Immature natural killer cell (primary cell): Measurements from ENCODE around the gene TSR3. TPM values are rescaled to one million over a fixed set of nuclear protein-coding genes. Genes with fewer than 3 reads are reported as not detected.

Experiments used
- DNase-seq, 3 donors: peaks; one replicate each; pipeline ENCODE4 v3.0.0; 2022; ENCODE audit warnings: mixed read lengths in 1 of 3
- H3K27ac Mint-ChIP-seq, 6 donors: one replicate each; pipeline ENCODE4 v1.8.0; 2020; ENCODE audit warnings: mixed read lengths in 6 of 6, mild to moderate bottlenecking in 5 of 6, inconsistent platforms in 4 of 6, moderate library complexity in 3 of 6
- H3K27me3 Mint-ChIP-seq, 3 donors: one replicate each; pipeline ENCODE4 v1.8.0; 2020 to 2021; ENCODE audit warnings: low read depth in 3 of 3, mild to moderate bottlenecking in 3 of 3, mixed read lengths in 3 of 3, moderate library complexity in 3 of 3, inconsistent platforms in 1 of 3
- H3K36me3 Mint-ChIP-seq, 3 donors: one replicate each; pipeline ENCODE4 v1.8.0; 2020; ENCODE audit warnings: mixed read lengths in 3 of 3, inconsistent platforms in 2 of 3, mild to moderate bottlenecking in 2 of 3
- H3K4me1 Mint-ChIP-seq, 2 donors: one replicate each; pipeline ENCODE4 v1.8.0; 2020; ENCODE audit warnings: inconsistent platforms in 2 of 2, mild to moderate bottlenecking in 2 of 2, mixed read lengths in 2 of 2, moderate library complexity in 1 of 2
- H3K4me3 Mint-ChIP-seq, 5 donors: one replicate each; pipeline ENCODE4 v1.8.0; 2020; ENCODE audit warnings: mild to moderate bottlenecking in 5 of 5, mixed read lengths in 5 of 5, inconsistent platforms in 3 of 5, moderate library complexity in 3 of 5
- H3K9me3 Mint-ChIP-seq, 6 donors: one replicate each; pipeline ENCODE4 v1.8.0; 2020; ENCODE audit warnings: mild to moderate bottlenecking in 6 of 6, mixed read lengths in 6 of 6, inconsistent platforms in 4 of 6, moderate library complexity in 3 of 6
- polyA plus RNA-seq, 3 donors: library from polyadenylated mRNA; unstranded; fragments of 300-500 nt; fragmentation: Illumina TruSeq; gene quantifications; one replicate each; pipeline ENCODE4 v1.2.3, GENCODE V29; 2021

Gene TSR3
- polyA plus RNA-seq, 3 donors from 2014 or later, result 104 to 143 (median 114) TPM

GRCh38 chr16:1385232-1385631 is 33.6 kb upstream of the TSR3 start:
- peaks cover 0 to 2% (median 0%) of the 10 kb centered on the region in 3 donors for H3K36me3 Mint-ChIP-seq
- H3K4me3 Mint-ChIP-seq, result no peak overlapping the region
- no peak overlapping the region for H3K27ac Mint-ChIP-seq
- H3K4me1 Mint-ChIP-seq, result peaks cover 1 to 2% of the 10 kb centered on the region in 2 donors
- no peaks in the 10 kb centered on the region for H3K9me3 Mint-ChIP-seq
- DNase-seq, result no peak
- H3K27me3 Mint-ChIP-seq, result peaks cover 0 to 4% (median under 1%) of the 10 kb centered on the region in 3 donors

GRCh38 chr16:1383556-1383955 is 31.9 kb upstream of the TSR3 start:
- no peak overlapping the region for H3K27ac Mint-ChIP-seq

GRCh38 chr16:1381612-1382406 is 30.1 kb upstream of the TSR3 start:
- no peak for DNase-seq
- Mint-ChIP-seq H3K36me3 (no peaks in the 10 kb centered on the region), H3K4me1 (peaks cover 15 to 19% of the 10 kb centered on the region in 2 donors), H3K27me3 (peaks cover 2 to 8% (median 6%) of the 10 kb centered on the region in 3 donors), H3K9me3 (peaks cover 0 to 2% (median 0%) of the 10 kb centered on the region in 6 donors), H3K27ac (no peak overlapping the region), H3K4me3 (no peak overlapping the region)

More at GRCh38 chr16:1383556-1383955, 31.9 kb upstream of the TSR3 start:
- Mint-ChIP-seq H3K36me3 (no peaks in the 10 kb centered on the region), H3K4me3 (no peak overlapping the region), H3K27me3 (peaks cover 2 to 9% (median 5%) of the 10 kb centered on the region in 3 donors), H3K4me1 (peaks cover 10 to 11% of the 10 kb centered on the region in 2 donors), H3K9me3 (peaks cover 0 to 2% (median 0%) of the 10 kb centered on the region in 6 donors)
- DNase-seq, result no peak

GRCh38 chr16:1380195-1380594 is 28.5 kb upstream of the TSR3 start:
- H3K36me3 Mint-ChIP-seq, result no peaks in the 10 kb centered on the region
- H3K9me3 Mint-ChIP-seq, result peaks cover 0 to 2% (median 0%) of the 10 kb centered on the region in 6 donors
- no peak for DNase-seq
- peak overlapping the region in 2 of 6 donors; percentile 71 to 72 for H3K27ac Mint-ChIP-seq
- peaks cover 2 to 9% (median 9%) of the 10 kb centered on the region in 3 donors for H3K27me3 Mint-ChIP-seq
- peaks cover 15 to 22% of the 10 kb centered on the region in 2 donors for H3K4me1 Mint-ChIP-seq
- peak overlapping the region; percentile 74 to 82 (median 76) for H3K4me3 Mint-ChIP-seq

GRCh38 chr16:1379304-1380076 is 27.8 kb upstream of the TSR3 start:
- H3K27ac Mint-ChIP-seq, result peak overlapping the region in 2 of 6 donors; percentile 71 to 72
- H3K4me3 Mint-ChIP-seq, result peak overlapping the region; percentile 74 to 82 (median 76)
- peak; percentile 57 to 59 (median 59) for DNase-seq
- no peaks in the 10 kb centered on the region for H3K36me3 Mint-ChIP-seq
- peaks cover 15 to 22% of the 10 kb centered on the region in 2 donors for H3K4me1 Mint-ChIP-seq
- peaks cover 0 to 2% (median 0%) of the 10 kb centered on the region in 6 donors for H3K9me3 Mint-ChIP-seq
- peaks cover 2 to 9% (median 9%) of the 10 kb centered on the region in 3 donors for H3K27me3 Mint-ChIP-seq

- peaks cover 0 to 2% (median 0%) of the 10 kb centered on the region in 6 donors for H3K9me3 Mint-ChIP-seq
- H3K27me3 Mint-ChIP-seq, result peaks cover 2 to 9% (median 9%) of the 10 kb centered on the region in 3 donors
- peak overlapping the region in 5 of 6 donors; percentile 57 to 91 (median 62) for H3K27ac Mint-ChIP-seq
- H3K4me3 Mint-ChIP-seq, result peak overlapping the region; percentile 52 to 73 (median 66)
- no peaks in the 10 kb centered on the region for H3K36me3 Mint-ChIP-seq
- DNase-seq, result peak; percentile 55 to 64 (median 61)
- peaks cover 15 to 22% of the 10 kb centered on the region in 2 donors for H3K4me1 Mint-ChIP-seq
Measured at GRCh38 chr16:1378804-1379303, 27.2 kb upstream of the TSR3 start.

GRCh38 chr16:1378087-1378803 is 26.6 kb upstream of the TSR3 start:
- Mint-ChIP-seq H3K36me3 (no peaks in the 10 kb centered on the region), H3K27me3 (peaks cover 2 to 9% (median 9%) of the 10 kb centered on the region in 3 donors), H3K4me3 (peak overlapping the region; percentile 52 to 73 (median 66))

GRCh38 chr16:1377406-1378010 is 25.8 kb upstream of the TSR3 start:
- Mint-ChIP-seq H3K36me3 (no peaks in the 10 kb centered on the region), H3K4me3 (peak overlapping the region in 1 of 5 donors; percentile 68), H3K27me3 (peaks cover 2 to 9% (median 9%) of the 10 kb centered on the region in 3 donors), H3K9me3 (peaks cover 0 to 2% (median 0%) of the 10 kb centered on the region in 6 donors), H3K4me1 (peaks cover 15 to 22% of the 10 kb centered on the region in 2 donors), H3K27ac (peak overlapping the region in 1 of 6 donors; percentile 31)
- DNase-seq, result no peak

More at GRCh38 chr16:1378087-1378803, 26.6 kb upstream of the TSR3 start:
- H3K4me1 Mint-ChIP-seq, result peaks cover 15 to 22% of the 10 kb centered on the region in 2 donors
- H3K9me3 Mint-ChIP-seq, result peaks cover 0 to 2% (median 0%) of the 10 kb centered on the region in 6 donors
- no peak for DNase-seq
- peak overlapping the region in 3 of 6 donors; percentile 31 to 91 (median 57) for H3K27ac Mint-ChIP-seq

- peaks cover 15 to 22% of the 10 kb centered on the region in 2 donors for H3K4me1 Mint-ChIP-seq
- H3K27me3 Mint-ChIP-seq, result peaks cover 2 to 10% (median 9%) of the 10 kb centered on the region in 3 donors
- DNase-seq, result no peak
- no peaks in the 10 kb centered on the region for H3K36me3 Mint-ChIP-seq
- H3K27ac Mint-ChIP-seq, result no peak overlapping the region
- H3K9me3 Mint-ChIP-seq, result peaks cover 0 to 2% (median 0%) of the 10 kb centered on the region in 6 donors
- H3K4me3 Mint-ChIP-seq, result no peak overlapping the region
Measured at GRCh38 chr16:1375741-1376410, 24.2 kb upstream of the TSR3 start.

GRCh38 chr16:1375298-1375640 is 23.6 kb upstream of the TSR3 start:
- H3K4me1 Mint-ChIP-seq, result peaks cover 14 to 21% of the 10 kb centered on the region in 2 donors
- H3K9me3 Mint-ChIP-seq, result peaks cover 0 to 2% (median 0%) of the 10 kb centered on the region in 6 donors
- no peak overlapping the region for H3K4me3 Mint-ChIP-seq
- no peaks in the 10 kb centered on the region for H3K36me3 Mint-ChIP-seq
- peaks cover 2 to 10% (median 8%) of the 10 kb centered on the region in 3 donors for H3K27me3 Mint-ChIP-seq
- no peak overlapping the region for H3K27ac Mint-ChIP-seq
- DNase-seq, result no peak

GRCh38 chr16:1374418-1375297 is 23.0 kb upstream of the TSR3 start:
- H3K27ac Mint-ChIP-seq, result no peak overlapping the region
- DNase-seq, result no peak
- no peak overlapping the region for H3K4me3 Mint-ChIP-seq
- peaks cover 9 to 17% of the 10 kb centered on the region in 2 donors for H3K4me1 Mint-ChIP-seq
- H3K27me3 Mint-ChIP-seq, result peaks cover 1 to 8% (median 4%) of the 10 kb centered on the region in 3 donors
- no peaks in the 10 kb centered on the region for H3K9me3 Mint-ChIP-seq
- no peaks in the 10 kb centered on the region for H3K36me3 Mint-ChIP-seq
